AG10803 (cell line): ENCODE data around the gene C14orf39.
"Not testable (repeated sequence)": the region's sequence is repeated elsewhere in the genome, so short reads cannot be mapped to it uniquely, and the experiment has no call there.

Experiments
- DNase-seq: peaks from one replicate; pipeline ENCODE4 v3.0.0; 2010; ENCODE audit warnings: low read depth
- H3K4me3 ChIP-seq: 2 replicates; pipeline ENCODE4 v1.5.1; 2011; ENCODE audit warnings: mild to moderate bottlenecking, low read length, control low read depth
- CTCF ChIP-seq: conservative IDR thresholded peaks from 2 replicates; pipeline ENCODE4 v1.5.1; 2011; ENCODE audit warnings: mild to moderate bottlenecking, low read length, control low read depth, inconsistent platforms

C14orf39 gene

GRCh38 chr14:60420050-60420449 is 65.8 kb downstream of the C14orf39 start:
- no peak overlapping the region for H3K4me3 ChIP-seq
- DNase-seq: no peak
- no peak for TF ChIP-seq CTCF

GRCh38 chr14:60397550-60397949 is 88.3 kb downstream of the C14orf39 start:
- not testable (repeated sequence) for DNase-seq, H3K4me3 ChIP-seq

- TF ChIP-seq CTCF: no peak
- DNase-seq: peak; percentile 26
- no peak overlapping the region for H3K4me3 ChIP-seq
Measured at GRCh38 chr14:60396718-60397343, 89.0 kb downstream of the C14orf39 start.
